GM12865 (cell line): ENCODE measurements around the gene GTF3C4.

Experiments used
- DNase-seq: peaks from one replicate; pipeline ENCODE4 v3.0.0; 2010; ENCODE audit warnings: low read depth
- H3K4me3 ChIP-seq: 2 replicates; pipeline ENCODE4 v1.5.1; 2011; ENCODE audit warnings: mild to moderate bottlenecking, low read depth, low read length, control low read depth
- CTCF ChIP-seq: IDR thresholded peaks from 2 replicates; pipeline ENCODE4 v1.5.1; 2011; ENCODE audit warnings: low read length, control low read depth, low read depth, inconsistent platforms; ENCODE audit not compliant: insufficient read depth; ENCODE audit errors: missing control alignments

Gene GTF3C4

GRCh38 chr9:132722564-132723065 lies 52.4 kb downstream of the GTF3C4 start:
- no peak for DNase-seq
- H3K4me3 ChIP-seq: no peak overlapping the region
- no peak for TF ChIP-seq CTCF

- no peak for TF ChIP-seq CTCF
- no peak overlapping the region for H3K4me3 ChIP-seq
Observed at GRCh38 chr9:132723809-132724208, 53.5 kb downstream of the GTF3C4 start.

GRCh38 chr9:132725306-132725705 lies 55.0 kb downstream of the GTF3C4 start:
- TF ChIP-seq CTCF: no peak
- no peak for DNase-seq
- H3K4me3 ChIP-seq: no peak overlapping the region

More at GRCh38 chr9:132723809-132724208, 53.5 kb downstream of the GTF3C4 start:
- no peak for DNase-seq

- no peak overlapping the region for H3K4me3 ChIP-seq
- DNase-seq: no peak
- TF ChIP-seq CTCF: no peak
Observed at GRCh38 chr9:132726576-132727130, 56.4 kb downstream of the GTF3C4 start.

- DNase-seq: no peak
- no peak for TF ChIP-seq CTCF
Observed at GRCh38 chr9:132728071-132728470, 57.8 kb downstream of the GTF3C4 start.

GRCh38 chr9:132728497-132728896 lies 58.2 kb downstream of the GTF3C4 start:
- TF ChIP-seq CTCF: no peak
- H3K4me3 ChIP-seq: no peak overlapping the region
- no peak for DNase-seq

More at GRCh38 chr9:132728071-132728470, 57.8 kb downstream of the GTF3C4 start:
- no peak overlapping the region for H3K4me3 ChIP-seq
